SU-DHL-6 (cell line): ENCODE results near the gene RGS19.

Experiments used
- H2AFZ ChIP-seq: fragments of 200-600 bp; sonication (generic); 2 replicates; pipeline ENCODE4 v1.6.1; 2014; ENCODE audit warnings: low read depth, mild to moderate bottlenecking, moderate library complexity, mixed read lengths, antibody characterized with exemption, low read length; ENCODE audit not compliant: severe bottlenecking
- H3F3A ChIP-seq: fragments of 200-600 bp; shearing (Covaris generic); 2 replicates; pipeline ENCODE4 v1.6.0; 2016; ENCODE audit warnings: antibody characterized with exemption, mild to moderate bottlenecking; ENCODE audit not compliant: insufficient read depth
- H3K27ac ChIP-seq: fragments of 200-600 bp; sonication (generic); 2 replicates; pipeline ENCODE4 v1.5.1; 2016; ENCODE audit warnings: low read depth, mild to moderate bottlenecking, low read length, moderate library complexity, mixed read lengths
- H3K27me3 ChIP-seq: fragments of 200-600 bp; sonication (generic), shearing (Covaris generic); 2 replicates; pipeline ENCODE4 v1.6.0; 2014; ENCODE audit warnings: mild to moderate bottlenecking, low read length
- H3K36me3 ChIP-seq: fragments of 200-600 bp; sonication (generic); 2 replicates; pipeline ENCODE4 v1.6.1; 2014; ENCODE audit warnings: mild to moderate bottlenecking, low read length, mixed read lengths
- H3K4me2 ChIP-seq: fragments of 300-600, 200-600 bp; shearing (Covaris generic), sonication (generic); 2 replicates; pipeline ENCODE4 v1.6.0; 2014; ENCODE audit warnings: low read length, low read depth, mild to moderate bottlenecking; ENCODE audit not compliant: poor library complexity, severe bottlenecking
- H3K4me3 ChIP-seq: fragments of 200-600 bp; sonication (generic); 2 replicates; pipeline ENCODE4 v1.5.1; 2014; ENCODE audit warnings: antibody characterized with exemption, low read length, mild to moderate bottlenecking, mixed read lengths; ENCODE audit not compliant: insufficient read depth, poor library complexity, severe bottlenecking
- H3K79me2 ChIP-seq: fragments of 200-600 bp; sonication (generic); 2 replicates; pipeline ENCODE4 v1.6.1; 2014; ENCODE audit warnings: mild to moderate bottlenecking, low read length, moderate library complexity; ENCODE audit not compliant: insufficient read depth
- H3K9ac ChIP-seq: fragments of 200-600 bp; sonication (generic); 2 replicates; pipeline ENCODE4 v1.7.0; 2014; ENCODE audit warnings: mild to moderate bottlenecking, low read length
- H3K9me2 ChIP-seq: fragments of 200-600 bp; sonication (generic); replicated peaks from 2 replicates; pipeline ENCODE4 v1.6.1; 2014; ENCODE audit warnings: low read length; ENCODE audit not compliant: insufficient read depth
- H3K9me3 ChIP-seq: fragments of 200-600 bp; sonication (generic); 2 replicates; pipeline ENCODE4 v1.6.1; 2014; ENCODE audit warnings: low read length, mixed read lengths; ENCODE audit not compliant: insufficient read depth
- H4K20me1 ChIP-seq: fragments of 200-600 bp; sonication (generic); 2 replicates; pipeline ENCODE4 v1.6.1; 2014; ENCODE audit warnings: low read depth, mild to moderate bottlenecking, antibody characterized with exemption, low read length, moderate library complexity, mixed read lengths
- EZH2phosphoT487 ChIP-seq: fragments of 200-600 bp; sonication (generic), shearing (Covaris generic); conservative IDR thresholded peaks from 2 replicates; pipeline ENCODE4 v1.6.1; 2018; ENCODE audit warnings: mild to moderate bottlenecking, antibody characterized with exemption, low read length, moderate library complexity, mixed read lengths
- TF ChIP-seq, protein P1 (sequence below): fragments of 200-600 bp; sonication (generic); IDR thresholded peaks from one replicate; pipeline ENCODE4 v1.5.1; 2017; ENCODE audit warnings: antibody characterized with exemption, mild to moderate bottlenecking, low read length, moderate library complexity; ENCODE audit not compliant: insufficient read depth, poor library complexity, severe bottlenecking

The RGS19 gene

GRCh38 chr20:64043768-64044167, 35.5 kb downstream of the RGS19 start:
- TF ChIP-seq EZH2phosphoT487 = no peak
- TF ChIP-seq, protein P1, sequence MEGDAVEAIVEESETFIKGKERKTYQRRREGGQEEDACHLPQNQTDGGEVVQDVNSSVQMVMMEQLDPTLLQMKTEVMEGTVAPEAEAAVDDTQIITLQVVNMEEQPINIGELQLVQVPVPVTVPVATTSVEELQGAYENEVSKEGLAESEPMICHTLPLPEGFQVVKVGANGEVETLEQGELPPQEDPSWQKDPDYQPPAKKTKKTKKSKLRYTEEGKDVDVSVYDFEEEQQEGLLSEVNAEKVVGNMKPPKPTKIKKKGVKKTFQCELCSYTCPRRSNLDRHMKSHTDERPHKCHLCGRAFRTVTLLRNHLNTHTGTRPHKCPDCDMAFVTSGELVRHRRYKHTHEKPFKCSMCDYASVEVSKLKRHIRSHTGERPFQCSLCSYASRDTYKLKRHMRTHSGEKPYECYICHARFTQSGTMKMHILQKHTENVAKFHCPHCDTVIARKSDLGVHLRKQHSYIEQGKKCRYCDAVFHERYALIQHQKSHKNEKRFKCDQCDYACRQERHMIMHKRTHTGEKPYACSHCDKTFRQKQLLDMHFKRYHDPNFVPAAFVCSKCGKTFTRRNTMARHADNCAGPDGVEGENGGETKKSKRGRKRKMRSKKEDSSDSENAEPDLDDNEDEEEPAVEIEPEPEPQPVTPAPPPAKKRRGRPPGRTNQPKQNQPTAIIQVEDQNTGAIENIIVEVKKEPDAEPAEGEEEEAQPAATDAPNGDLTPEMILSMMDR = no peak
- H3K27me3 ChIP-seq = no peaks in the 10 kb centered on the region

GRCh38 chr20:64042054-64042781, 37.1 kb downstream of the RGS19 start:
- Histone ChIP-seq H3K27ac (no peak overlapping the region), H3K9me2 (no peaks in the 10 kb centered on the region), H3F3A (peaks cover 9% of the 10 kb centered on the region), H3K9me3 (no peaks in the 10 kb centered on the region), H4K20me1 (no peaks in the 10 kb centered on the region), H3K4me3 (no peak overlapping the region), H3K36me3 (no peaks in the 10 kb centered on the region), H3K4me2 (peak overlapping the region; percentile 17), H3K9ac (no peak overlapping the region), H2AFZ (no peak overlapping the region), H3K79me2 (no peaks in the 10 kb centered on the region), H3K27me3 (no peaks in the 10 kb centered on the region)
- no peak for TF ChIP-seq EZH2phosphoT487
- TF ChIP-seq, protein P1 = no peak

More at GRCh38 chr20:64043768-64044167, 35.5 kb downstream of the RGS19 start:
- Histone ChIP-seq H3K9me2 (no peaks in the 10 kb centered on the region), H3K4me3 (no peak overlapping the region), H3K79me2 (no peaks in the 10 kb centered on the region), H3K9ac (no peak overlapping the region), H3K36me3 (no peaks in the 10 kb centered on the region), H2AFZ (no peak overlapping the region), H3F3A (peaks cover 9% of the 10 kb centered on the region), H4K20me1 (no peaks in the 10 kb centered on the region), H3K27ac (no peak overlapping the region), H3K9me3 (no peaks in the 10 kb centered on the region), H3K4me2 (no peak overlapping the region)

DNA sequence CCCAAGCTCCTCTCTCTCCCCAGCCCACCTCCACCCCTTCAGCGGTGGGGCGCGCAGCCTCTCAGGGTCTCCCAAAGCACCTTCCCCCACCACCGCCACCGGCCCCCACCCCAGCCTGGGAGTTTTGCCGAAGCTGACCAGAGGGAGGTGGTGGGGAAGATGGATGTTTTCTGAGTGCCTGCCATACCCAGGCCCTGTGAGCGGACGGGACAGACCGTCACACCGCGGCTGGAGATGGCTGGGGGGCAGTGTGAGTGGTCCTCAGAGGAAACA, 37.6 kb downstream of the RGS19 start:
- no peak overlapping the region for H3K4me2 ChIP-seq
- no peaks in the 10 kb centered on the region for H3K9me2 ChIP-seq
- no peaks in the 10 kb centered on the region for H3K27me3 ChIP-seq
- H3K79me2 ChIP-seq = no peaks in the 10 kb centered on the region
- TF ChIP-seq EZH2phosphoT487 = no peak
- TF ChIP-seq, protein P1 = no peak
- no peak overlapping the region for H3K4me3 ChIP-seq
- peaks cover 9% of the 10 kb centered on the region for H3F3A ChIP-seq
- H3K9me3 ChIP-seq = no peaks in the 10 kb centered on the region
- no peak overlapping the region for H2AFZ ChIP-seq
- H3K36me3 ChIP-seq = no peaks in the 10 kb centered on the region
- H4K20me1 ChIP-seq = no peaks in the 10 kb centered on the region
- H3K9ac ChIP-seq = no peak overlapping the region
- no peak overlapping the region for H3K27ac ChIP-seq
